ENCODE data around the gene LZTR1. TPM values are rescaled to one million over a fixed set of nuclear protein-coding genes. Genes with fewer than 3 reads are reported as not detected.

Gene LZTR1
- polyA plus RNA-seq, 1 of the 3 experiments (the other 2 are of a cell fraction), result 37.7 TPM

- ChIA-PET CTCF (no interaction called here), POLR2A (no interaction called here)
These were observed 33.6 kb upstream of the LZTR1 start for GRCh38 chr22:20948450-20948849.

GRCh38 chr22:20948989-20949388, 33.1 kb upstream of the LZTR1 start:
- H4K20me1 ChIP-seq (ENCODE audit: insufficient read depth), result peaks cover 80% of the 10 kb centered on the region

More at GRCh38 chr22:20948450-20948849, 33.6 kb upstream of the LZTR1 start:
- H3K9ac ChIP-seq, result no peak overlapping the region
- H3K9me2 ChIP-seq, result no peaks in the 10 kb centered on the region
- 85% methylated on average over 5 of the region's 5 CpGs for WGBS (ENCODE audit: low lambda C conversion rate)
- H3F3A ChIP-seq (replicated peaks; ENCODE audit: insufficient read depth), result peaks cover 9% of the 10 kb centered on the region
- no peaks in the 10 kb centered on the region for H3K27me3 ChIP-seq (ENCODE audit: insufficient read depth)
- H3K4me1 ChIP-seq (ENCODE audit: control insufficient read depth in 1 of 2, insufficient read depth in 2 of 2, low read depth in 1 of 2, low read length in 1 of 2), result peaks cover 5 to 13% of the 10 kb centered on the region in 2 experiments; a peak in 2 of 4 replicates
- no peak overlapping the region for H3K4me3 ChIP-seq (ENCODE audit: low read depth in 2 of 2, low read length in 1 of 2)
- H2AFZ ChIP-seq (ENCODE audit: low read depth), result no peak overlapping the region
- H3K9me3 ChIP-seq, result no peaks in the 10 kb centered on the region
- peaks cover 87% of the 10 kb centered on the region for H3K79me2 ChIP-seq (ENCODE audit: insufficient read depth)
- H4K20me1 ChIP-seq (ENCODE audit: insufficient read depth), result peaks cover 80% of the 10 kb centered on the region
- no peak for DNase-seq
- H3K36me3 ChIP-seq (replicated peaks in 1 of 2; ENCODE audit: control insufficient read depth in 1 of 2, insufficient read depth in 2 of 2, low read length in 1 of 2), result peaks cover 20 to 39% of the 10 kb centered on the region in 2 experiments
- H3K4me2 ChIP-seq, result no peak overlapping the region
- TF ChIP-seq MEF2A (IDR thresholded peaks at IDR 0.05; ENCODE audit: borderline replicate concordance, low read depth), result no peak
- TF ChIP-seq NRF1 (IDR thresholded peaks at IDR 0.05; ENCODE audit: low read depth, low read length), result no peak
- TF ChIP-seq TCF12 (IDR thresholded peaks at IDR 0.05), result no peak
- TF ChIP-seq EZH2phosphoT487 (IDR thresholded peaks at IDR 0.05; ENCODE audit: borderline replicate concordance, low read depth), result no peak
- no peak for TF ChIP-seq FOXJ3 (CRISPR knock-in tag; IDR thresholded peaks at IDR 0.05)
- no peak for TF ChIP-seq POLR2AphosphoS5 (IDR thresholded peaks at IDR 0.05; ENCODE audit: low read depth, low read length)
- TF ChIP-seq ELF1 (IDR thresholded peaks at IDR 0.05), result no peak
- no peak for TF ChIP-seq YY1 (IDR thresholded peaks at IDR 0.05; ENCODE audit: low read depth)
- no peak for TF ChIP-seq IRF3 (IDR thresholded peaks at IDR 0.05; ENCODE audit: low read depth, low read length)
- TF ChIP-seq CTCF (IDR thresholded peaks at IDR 0.05), result no peak
- no peak for TF ChIP-seq USF1 (IDR thresholded peaks at IDR 0.05; ENCODE audit: borderline replicate concordance, low read depth)
- no peak overlapping the region for H3K27ac ChIP-seq (ENCODE audit: low read depth in 2 of 2, low read length in 1 of 2)

More at GRCh38 chr22:20948989-20949388, 33.1 kb upstream of the LZTR1 start:
- Histone ChIP-seq H3F3A (replicated peaks; ENCODE audit: insufficient read depth) (peaks cover 13% of the 10 kb centered on the region), H3K27me3 (ENCODE audit: insufficient read depth) (no peaks in the 10 kb centered on the region), H3K36me3 (replicated peaks in 1 of 2; ENCODE audit: control insufficient read depth in 1 of 2, insufficient read depth in 2 of 2, low read length in 1 of 2) (peaks cover 23 to 44% of the 10 kb centered on the region in 2 experiments), H3K4me2 (no peak overlapping the region), H3K9me2 (no peaks in the 10 kb centered on the region), H3K4me1 (ENCODE audit: control insufficient read depth in 1 of 2, insufficient read depth in 2 of 2, low read depth in 1 of 2, low read length in 1 of 2) (peaks cover 5 to 13% of the 10 kb centered on the region in 2 experiments; a peak in 2 of 4 replicates), H2AFZ (ENCODE audit: low read depth) (no peak overlapping the region), H3K27ac (ENCODE audit: low read depth in 2 of 2, low read length in 1 of 2) (no peak overlapping the region), H3K9me3 (no peaks in the 10 kb centered on the region), H3K9ac (no peak overlapping the region), H3K4me3 (ENCODE audit: low read depth in 2 of 2, low read length in 1 of 2) (no peak overlapping the region), H3K79me2 (ENCODE audit: insufficient read depth) (peaks cover 84% of the 10 kb centered on the region)
- POLR2A ChIA-PET, result no interaction called here
- WGBS (ENCODE audit: low lambda C conversion rate), result 95% methylated on average over 5 of the region's 5 CpGs
- CTCF ChIA-PET, result interaction anchor here (1.0 kb wide), 2 partner anchors 11 to 12 kb away, joined by 3 to 5 read pairs; no protein-coding TSS in a partner anchor
- DNase-seq, result no peak
- no peak for TF ChIP-seq GABPA (IDR thresholded peaks at IDR 0.05; ENCODE audit: low read depth)
- no peak for TF ChIP-seq SMC3 (IDR thresholded peaks at IDR 0.05; ENCODE audit: low read depth, low read length)

Measured in SK-N-SH (cell line).